ENCODE measurements around the gene U2AF1L4.

The U2AF1L4 gene

GRCh38 chr19:35739275-35740107 lies 5.7 kb downstream of the U2AF1L4 start:
- DNase-seq (ENCODE audit: low spot score) = peak; percentile 14
- no peak for TF ChIP-seq CTCF (IDR thresholded peaks at IDR 0.05; ENCODE audit: extremely low read depth, insufficient read depth, missing control alignments)
- in situ Hi-C loops (cut with MboI; ENCODE audit: low pct_unique_long_range_greater_than_20kb, low sequenced_read_pairs, unreplicated experiment) = no loop called here

- in situ Hi-C loops (cut with MboI; ENCODE audit: low pct_unique_long_range_greater_than_20kb, low sequenced_read_pairs, unreplicated experiment) = no loop called here
- TF ChIP-seq CTCF (IDR thresholded peaks at IDR 0.05; ENCODE audit: extremely low read depth, insufficient read depth, missing control alignments) = no peak
- peak; percentile 28 for DNase-seq (ENCODE audit: low spot score)
Observed at GRCh38 chr19:35738887-35739229, 6.4 kb downstream of the U2AF1L4 start.

- in situ Hi-C loops (cut with MboI; ENCODE audit: low pct_unique_long_range_greater_than_20kb, low sequenced_read_pairs, unreplicated experiment) = no loop called here
- DNase-seq (ENCODE audit: low spot score) = peak; percentile 9
Observed at GRCh38 chr19:35738021-35738886, 7.0 kb downstream of the U2AF1L4 start.

GRCh38 chr19:35736913-35737886 lies 8.0 kb downstream of the U2AF1L4 start:
- TF ChIP-seq CTCF (IDR thresholded peaks at IDR 0.05; ENCODE audit: extremely low read depth, insufficient read depth, missing control alignments) = peak; percentile 34
- in situ Hi-C loops (cut with MboI; ENCODE audit: low pct_unique_long_range_greater_than_20kb, low sequenced_read_pairs, unreplicated experiment) = no loop called here
- DNase-seq (ENCODE audit: low spot score) = peak; percentile 31

More at GRCh38 chr19:35738021-35738886, 7.0 kb downstream of the U2AF1L4 start:
- TF ChIP-seq CTCF (IDR thresholded peaks at IDR 0.05; ENCODE audit: extremely low read depth, insufficient read depth, missing control alignments) = no peak

GRCh38 chr19:35734889-35735288 lies 10.3 kb downstream of the U2AF1L4 start:
- in situ Hi-C loops (cut with MboI; ENCODE audit: low pct_unique_long_range_greater_than_20kb, low sequenced_read_pairs, unreplicated experiment) = no loop called here
- peak; percentile 15 for DNase-seq (ENCODE audit: low spot score)

More at GRCh38 chr19:35734889-35735288, 10.3 kb downstream of the U2AF1L4 start:
- TF ChIP-seq CTCF (IDR thresholded peaks at IDR 0.05; ENCODE audit: extremely low read depth, insufficient read depth, missing control alignments) = no peak

All from GM13977 (cell line).